HK-2 (cell line): ENCODE data around the gene SNAPIN.
"Not testable (repeated sequence)": the region's sequence is repeated elsewhere in the genome, so short reads cannot be mapped to it uniquely, and the experiment has no call there.

Experiments
- DNase-seq: peaks from one replicate; pipeline ENCODE4 v3.0.0-alpha.2; 2018; ENCODE audit not compliant: unreplicated experiment

The SNAPIN gene

DNA sequence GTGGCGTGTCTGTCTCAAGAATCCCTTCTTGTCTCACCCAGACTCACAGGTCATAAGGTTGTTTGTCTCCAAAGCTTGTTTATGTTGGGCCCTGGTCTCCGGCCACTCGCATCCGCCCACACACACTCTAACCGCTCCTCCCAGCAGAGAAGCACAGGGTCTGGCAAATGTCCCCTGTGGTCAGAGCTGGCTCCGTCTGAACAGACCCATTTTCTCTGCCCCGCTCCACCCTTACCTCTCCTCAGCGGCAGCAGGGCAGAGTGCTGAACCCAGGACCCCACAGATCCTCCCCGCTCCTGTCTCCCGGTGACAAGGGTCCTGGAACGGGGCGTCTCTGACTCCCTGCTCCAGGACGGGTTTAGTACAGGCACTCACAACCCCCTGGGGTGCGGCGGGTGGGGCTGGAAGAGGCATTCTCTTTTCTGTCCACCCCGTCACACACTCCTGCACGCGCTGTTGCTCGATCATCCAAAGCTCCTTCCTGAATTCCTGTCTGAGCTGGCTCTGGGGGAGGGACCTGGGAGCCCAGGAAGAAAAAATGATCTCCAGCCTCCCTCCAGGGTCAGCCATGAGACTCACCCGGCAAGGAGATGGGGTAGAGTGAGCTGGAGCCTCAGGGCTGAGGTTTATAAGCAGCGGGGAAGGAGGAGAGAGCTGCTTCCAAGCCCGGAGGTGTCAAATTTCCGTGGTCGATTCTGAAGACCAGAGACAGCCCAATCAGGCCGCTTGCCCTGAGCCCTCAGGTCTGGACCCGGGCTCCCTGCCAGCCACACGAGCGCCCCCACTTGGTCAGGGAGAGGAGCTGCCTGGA is 31.4 kb upstream of the SNAPIN start, which contains the start of gene S100A13:
S100A13 (minus strand) TSS at position 602 of the 811 bp plus-strand sequence. CDS start 1,033 bp downstream, outside the sequence.
- DNase-seq = peak; percentile 92

DNA sequence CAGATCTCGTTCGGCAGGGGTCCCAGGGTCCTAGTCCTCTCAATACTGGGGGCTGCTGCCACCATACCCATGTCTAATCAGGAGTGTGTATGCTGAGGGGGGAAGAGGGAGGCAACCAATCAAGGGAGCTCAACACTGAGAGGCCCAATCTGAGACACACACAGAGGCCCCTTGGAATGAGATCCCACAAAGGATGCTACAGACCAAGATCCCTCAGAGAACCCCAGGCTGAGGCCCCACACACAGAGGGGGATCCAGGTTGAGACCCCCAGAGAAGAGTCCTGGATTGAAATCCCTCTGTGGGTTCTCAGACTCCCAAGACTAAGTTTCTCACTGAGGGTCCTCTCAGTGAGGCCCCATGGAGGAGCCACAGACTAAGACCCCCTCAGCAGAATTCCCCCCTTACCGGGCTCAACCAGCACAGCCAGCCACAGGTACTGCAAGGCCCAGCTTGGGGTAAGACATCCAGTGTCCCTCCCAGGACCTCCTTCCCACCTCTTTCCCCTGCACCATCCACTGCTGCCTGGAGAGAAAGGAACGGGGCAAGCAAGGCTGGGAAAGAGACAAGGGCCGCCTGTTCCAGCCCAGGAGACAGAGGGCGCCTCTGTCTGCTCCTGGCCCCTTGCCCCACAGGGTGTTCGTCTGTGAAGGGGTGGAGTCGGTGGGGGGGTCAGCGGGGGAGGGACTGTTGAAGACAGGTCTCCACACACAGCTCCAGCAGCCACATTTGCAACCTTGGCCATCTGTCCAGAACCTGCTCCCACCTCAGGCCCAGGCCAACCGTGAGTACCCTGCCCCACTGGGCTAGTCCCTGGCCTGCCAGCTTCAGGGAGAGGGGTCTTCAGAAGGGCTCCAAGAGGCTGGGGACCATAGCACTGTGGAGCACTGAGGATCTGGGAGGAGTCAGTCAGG is 30.5 kb upstream of the SNAPIN start, which contains the start of gene S100A1:
S100A1 (plus strand) TSS at position 720 of the 912 bp plus-strand sequence. CDS start 2,088 bp downstream, outside the sequence.
- DNase-seq = no peak

DNA sequence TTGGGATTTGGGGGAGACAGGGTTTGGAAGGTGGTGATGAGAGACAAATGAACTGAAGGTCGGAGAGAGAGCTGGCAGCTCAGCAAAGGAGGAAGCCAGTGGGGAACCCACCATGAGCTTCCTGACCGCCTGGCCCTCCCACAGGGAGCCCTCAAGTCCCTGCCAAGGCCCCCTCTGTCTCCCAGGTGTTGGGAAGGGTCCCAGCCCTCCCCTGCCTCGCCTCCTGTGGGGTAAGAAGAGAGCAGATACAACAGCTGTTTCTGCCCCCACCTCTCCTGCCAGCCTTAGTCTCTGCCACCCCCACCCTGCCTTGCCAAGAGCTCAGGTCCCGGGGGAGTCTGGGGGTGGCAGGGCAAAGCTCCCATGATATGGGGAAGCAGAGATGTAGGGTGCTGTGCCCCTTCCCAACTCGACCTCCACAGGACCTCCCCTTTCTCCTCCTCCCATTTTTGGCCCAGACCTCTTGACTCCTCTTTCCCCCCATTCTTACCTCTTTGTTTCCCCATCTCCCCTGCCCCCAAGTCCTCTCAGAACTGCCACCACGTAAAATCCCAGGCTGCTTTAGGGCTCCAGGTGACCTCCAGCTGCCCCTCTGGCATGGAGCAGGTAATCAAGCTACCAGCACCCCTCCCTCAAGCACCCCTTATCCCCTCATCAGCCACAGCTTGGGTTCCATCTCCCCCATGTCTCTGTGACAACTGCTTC is 29.7 kb upstream of the SNAPIN start:
- no peak for DNase-seq

DNA sequence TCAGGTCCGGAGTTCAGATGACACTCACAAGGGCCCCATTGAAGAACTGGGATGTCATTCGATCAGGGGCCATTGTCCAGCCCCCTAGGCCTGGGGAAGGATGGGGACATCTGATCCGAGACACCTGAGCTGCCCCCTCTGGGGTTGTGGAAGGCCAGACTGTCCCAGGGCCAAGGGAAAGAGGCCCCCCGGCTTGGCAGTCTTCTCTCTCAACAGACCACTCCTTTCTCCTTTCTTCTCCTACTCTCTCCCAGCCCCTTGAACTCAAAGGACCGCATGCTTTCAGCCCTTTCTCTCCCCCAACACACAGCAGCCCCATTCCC is 29.2 kb upstream of the SNAPIN start:
- no peak for DNase-seq

DNA sequence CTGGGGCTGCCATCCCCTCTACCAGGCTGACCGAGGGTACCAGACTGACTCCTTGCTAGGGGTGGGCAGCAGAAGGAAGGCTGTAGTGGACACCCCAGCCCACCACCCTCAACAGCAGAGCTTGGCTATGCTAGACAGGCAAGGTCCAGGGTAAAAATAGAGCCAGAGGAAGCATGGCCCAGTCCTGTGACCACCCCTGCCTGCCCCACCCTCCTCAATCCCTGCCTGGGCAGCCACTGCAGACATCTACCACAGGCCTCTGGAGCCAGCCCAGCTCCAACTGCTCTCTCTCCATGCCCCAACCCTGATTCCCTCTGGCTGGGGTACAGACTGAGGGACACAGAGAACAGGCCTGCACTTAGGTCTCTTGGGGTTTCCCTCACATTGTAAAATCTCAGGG is 28.5 kb upstream of the SNAPIN start:
- DNase-seq = no peak

DNA sequence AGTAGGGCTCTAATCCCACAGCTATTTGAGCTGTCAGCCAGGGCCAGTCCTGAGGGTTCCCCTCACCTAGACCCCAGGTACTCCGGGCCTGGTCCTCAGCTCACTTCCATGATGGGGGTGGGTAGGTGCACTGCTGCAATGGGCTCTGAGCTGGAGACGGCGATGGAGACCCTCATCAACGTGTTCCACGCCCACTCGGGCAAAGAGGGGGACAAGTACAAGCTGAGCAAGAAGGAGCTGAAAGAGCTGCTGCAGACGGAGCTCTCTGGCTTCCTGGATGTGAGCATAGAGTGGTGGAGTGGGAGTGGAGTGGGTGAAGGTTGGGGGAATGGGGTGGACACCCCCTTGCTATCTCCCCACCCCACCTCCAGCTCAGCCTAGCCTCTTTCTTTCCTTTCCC is 28.1 kb upstream of the SNAPIN start:
- no peak for DNase-seq

- no peak for DNase-seq
These were observed 27.2 kb upstream of the SNAPIN start for GRCh38 chr1:153631047-153632022.

DNA sequence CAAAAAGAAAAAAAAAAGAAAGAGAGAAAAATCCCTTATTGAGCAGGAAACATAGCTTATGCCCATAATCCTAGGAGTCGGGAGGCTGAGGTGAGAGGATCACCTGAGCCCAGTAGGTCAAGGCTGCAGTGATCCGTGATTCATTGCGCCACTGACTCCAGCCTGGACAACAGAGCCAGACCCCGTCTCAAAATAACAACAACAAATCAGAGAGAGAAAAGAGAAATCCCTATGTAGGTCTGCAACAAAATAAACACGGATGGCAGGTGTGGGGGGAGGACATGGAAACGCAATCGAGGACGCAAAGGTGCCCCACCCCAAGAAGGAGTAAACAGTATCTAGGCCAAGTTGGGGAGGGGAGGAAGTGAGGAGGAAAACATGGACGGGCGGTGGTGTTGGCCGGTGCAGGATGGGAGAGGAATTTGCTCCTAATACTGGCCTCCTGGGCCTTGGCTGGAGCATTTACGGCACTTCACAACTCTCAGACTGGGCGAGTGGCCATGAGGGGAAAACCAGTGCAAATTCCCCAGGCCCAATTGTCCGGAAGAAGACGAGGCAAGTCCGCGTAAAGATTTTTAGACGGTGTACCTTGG is 25.2 kb upstream of the SNAPIN start:
- DNase-seq = no peak

GRCh38 chr1:153633754-153634665 is 24.5 kb upstream of the SNAPIN start, which contains the start of gene CHTOP:
Gene CHTOP, plus strand, starts transcription at chr1:153634066. Its CDS starts 2,523 bp downstream, at chr1:153636589.
- DNase-seq = peak; percentile 98

DNA sequence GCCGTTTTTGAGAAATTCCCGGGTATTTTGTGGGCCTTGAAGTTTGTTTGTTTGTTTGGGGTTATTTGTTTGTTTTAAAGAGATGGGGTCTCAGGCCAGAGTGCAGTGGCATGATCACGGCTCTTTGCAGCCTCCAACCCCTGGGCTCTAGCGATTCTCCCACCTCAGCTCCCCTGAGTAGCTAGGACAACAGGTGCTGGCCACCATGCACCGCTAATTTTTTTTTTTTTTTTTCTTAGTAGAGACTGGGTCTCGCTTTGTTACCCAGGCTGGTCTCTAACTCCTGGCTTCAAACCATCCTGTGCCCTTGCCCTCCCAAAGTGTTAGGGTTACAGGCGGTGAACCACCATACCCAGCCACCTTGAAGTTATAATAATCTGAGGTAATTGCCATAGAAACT is 22.6 kb upstream of the SNAPIN start:
- DNase-seq = no peak

GRCh38 chr1:153636312-153636711 is 22.2 kb upstream of the SNAPIN start:
- DNase-seq = no peak

DNA sequence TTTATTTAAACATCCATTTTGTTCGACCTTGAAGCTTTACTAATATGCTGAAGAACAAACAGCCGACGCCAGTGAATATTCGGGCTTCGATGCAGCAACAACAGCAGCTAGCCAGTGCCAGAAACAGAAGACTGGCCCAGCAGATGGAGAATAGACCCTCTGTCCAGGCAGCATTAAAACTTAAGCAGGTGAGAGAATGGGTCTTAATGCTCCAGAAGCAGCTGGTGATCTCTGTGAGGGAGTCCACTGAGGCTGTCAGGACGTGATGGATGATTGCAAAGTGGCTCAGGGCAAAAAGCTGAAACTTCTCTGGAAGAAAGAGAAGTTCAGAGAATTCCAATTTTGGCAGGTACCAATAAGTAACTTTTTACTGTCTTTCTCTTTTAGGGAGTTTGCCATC is 20.2 kb upstream of the SNAPIN start:
- no peak for DNase-seq

GRCh38 chr1:153639280-153639679 is 19.2 kb upstream of the SNAPIN start:
- no peak for DNase-seq

- not testable (repeated sequence) for DNase-seq
These were observed 18.3 kb upstream of the SNAPIN start for GRCh38 chr1:153640213-153640612.

DNA sequence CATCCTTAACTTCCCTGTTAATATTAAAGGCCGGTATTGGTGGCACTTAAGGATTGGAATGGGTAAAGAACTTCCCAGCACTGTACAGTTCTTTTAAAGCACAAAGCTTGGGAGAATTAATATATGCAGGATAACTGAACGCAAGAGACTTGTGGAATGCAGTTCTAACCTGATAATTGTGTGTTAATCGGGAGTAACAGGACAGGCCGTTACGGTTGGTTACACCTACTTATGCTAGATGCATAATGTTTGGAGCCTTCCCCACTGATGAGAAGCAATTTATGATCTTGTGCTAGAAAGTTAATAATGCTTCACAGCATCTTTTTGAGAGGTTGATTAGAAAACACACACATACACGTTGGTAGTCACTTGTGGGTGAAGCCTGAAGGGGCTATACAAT is 17.6 kb upstream of the SNAPIN start:
- no peak for DNase-seq

DNA sequence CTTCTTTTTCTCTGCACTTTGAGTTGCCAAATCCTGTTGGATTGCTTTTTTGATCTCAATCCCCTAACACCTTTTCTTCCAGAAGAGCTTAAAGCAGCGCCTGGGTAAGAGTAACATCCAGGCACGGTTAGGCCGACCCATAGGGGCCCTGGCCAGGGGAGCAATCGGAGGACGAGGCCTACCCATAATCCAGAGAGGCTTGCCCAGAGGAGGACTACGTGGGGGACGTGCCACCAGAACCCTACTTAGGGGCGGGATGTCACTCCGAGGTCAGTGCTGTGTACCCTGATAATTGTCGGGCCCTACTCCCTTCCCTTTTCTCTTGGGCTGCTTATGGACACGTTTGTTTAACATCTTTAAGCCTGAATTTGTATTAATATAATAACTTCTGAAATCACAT is 16.3 kb upstream of the SNAPIN start:
- DNase-seq = no peak

DNA sequence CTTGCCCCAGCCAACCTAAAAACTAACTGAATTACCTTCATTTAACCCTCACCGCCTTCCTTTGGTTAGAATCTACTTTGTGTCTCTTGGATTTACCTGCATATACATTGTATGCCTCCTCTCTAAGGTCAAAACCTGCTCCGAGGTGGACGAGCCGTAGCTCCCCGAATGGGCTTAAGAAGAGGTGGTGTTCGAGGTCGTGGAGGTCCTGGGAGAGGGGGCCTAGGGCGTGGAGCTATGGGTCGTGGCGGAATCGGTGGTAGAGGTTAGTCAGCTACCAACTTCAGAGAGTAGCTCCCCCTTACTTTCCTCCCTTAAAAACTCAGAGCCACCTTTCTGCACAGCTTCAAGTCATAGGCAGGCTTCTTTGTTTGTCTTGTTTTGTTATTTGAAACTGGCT is 15.4 kb upstream of the SNAPIN start:
- no peak for DNase-seq

DNA sequence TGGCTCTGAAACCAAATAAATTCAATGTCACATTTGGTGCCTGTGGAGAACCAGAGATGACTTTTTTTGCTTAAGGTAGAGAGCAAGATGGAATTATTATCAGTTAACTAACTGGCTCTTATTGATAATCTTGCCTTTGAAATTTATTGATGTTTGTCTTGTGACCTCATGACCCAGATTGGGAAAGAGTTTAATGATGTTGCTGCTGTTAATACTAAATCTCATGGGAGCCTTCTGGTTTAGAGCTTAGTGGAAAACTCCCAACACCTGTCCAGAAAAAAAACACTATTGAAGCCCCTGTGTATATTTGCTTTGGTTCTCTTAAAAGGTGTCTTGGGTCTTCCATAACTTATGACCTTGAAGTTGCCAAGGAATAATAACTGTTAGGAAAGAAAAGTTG is 14.7 kb upstream of the SNAPIN start:
- no peak for DNase-seq

DNA sequence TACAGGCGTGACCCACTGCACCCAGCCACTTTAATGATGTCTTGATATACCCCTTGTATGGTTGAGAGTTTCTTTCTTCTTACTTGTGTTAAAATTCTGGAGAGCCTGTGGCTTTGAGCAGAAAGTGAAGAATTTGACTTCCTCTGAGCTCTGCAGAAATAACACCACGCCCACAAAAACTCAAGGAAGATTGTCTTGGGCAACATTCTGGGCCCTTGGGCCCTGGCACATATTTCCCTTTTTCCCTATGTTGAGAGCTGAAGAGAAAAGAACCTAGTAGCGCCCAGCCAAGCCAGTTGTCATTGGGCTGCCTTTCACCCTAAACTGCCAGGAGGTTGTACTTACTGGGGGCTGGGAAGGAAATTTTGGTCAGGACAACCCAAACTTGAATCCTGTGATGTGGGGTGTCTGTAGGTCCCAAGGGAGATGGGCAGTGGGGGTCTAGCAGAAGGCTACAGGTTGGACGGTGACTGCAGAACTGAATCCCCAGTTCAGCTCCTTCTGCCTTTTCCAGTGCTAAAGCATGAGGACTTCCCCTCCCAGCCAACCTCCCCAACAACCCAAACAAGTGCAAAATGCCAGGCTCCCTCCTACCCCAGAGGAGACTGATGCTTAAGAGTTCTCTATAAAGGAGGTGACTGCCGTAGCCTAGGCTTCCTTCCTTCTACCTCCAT is 11.7 kb upstream of the SNAPIN start:
- no peak for DNase-seq
